ENCODE results near the gene MRI1.

DNA sequence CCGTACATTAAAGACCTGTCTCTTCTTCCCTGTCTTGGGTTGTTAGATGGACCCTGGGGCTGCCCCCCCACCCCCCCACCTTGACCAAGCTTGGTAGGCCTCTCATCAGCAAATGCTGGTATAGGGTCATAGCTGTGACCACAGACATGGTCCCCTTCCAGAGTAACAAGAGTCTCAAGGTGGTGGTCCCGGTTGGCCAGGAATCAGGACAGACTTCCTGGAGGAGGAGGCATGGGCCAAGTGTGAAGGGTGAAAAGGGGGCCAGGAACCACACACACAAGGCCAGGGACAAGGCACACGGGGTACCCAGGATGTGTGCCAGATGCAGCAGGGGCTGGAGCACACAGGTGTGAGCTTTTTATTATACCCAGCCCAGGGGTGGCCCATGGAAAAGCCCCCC, 1.1 kb upstream of the MRI1 start:
- TF ChIP-seq, protein P1, sequence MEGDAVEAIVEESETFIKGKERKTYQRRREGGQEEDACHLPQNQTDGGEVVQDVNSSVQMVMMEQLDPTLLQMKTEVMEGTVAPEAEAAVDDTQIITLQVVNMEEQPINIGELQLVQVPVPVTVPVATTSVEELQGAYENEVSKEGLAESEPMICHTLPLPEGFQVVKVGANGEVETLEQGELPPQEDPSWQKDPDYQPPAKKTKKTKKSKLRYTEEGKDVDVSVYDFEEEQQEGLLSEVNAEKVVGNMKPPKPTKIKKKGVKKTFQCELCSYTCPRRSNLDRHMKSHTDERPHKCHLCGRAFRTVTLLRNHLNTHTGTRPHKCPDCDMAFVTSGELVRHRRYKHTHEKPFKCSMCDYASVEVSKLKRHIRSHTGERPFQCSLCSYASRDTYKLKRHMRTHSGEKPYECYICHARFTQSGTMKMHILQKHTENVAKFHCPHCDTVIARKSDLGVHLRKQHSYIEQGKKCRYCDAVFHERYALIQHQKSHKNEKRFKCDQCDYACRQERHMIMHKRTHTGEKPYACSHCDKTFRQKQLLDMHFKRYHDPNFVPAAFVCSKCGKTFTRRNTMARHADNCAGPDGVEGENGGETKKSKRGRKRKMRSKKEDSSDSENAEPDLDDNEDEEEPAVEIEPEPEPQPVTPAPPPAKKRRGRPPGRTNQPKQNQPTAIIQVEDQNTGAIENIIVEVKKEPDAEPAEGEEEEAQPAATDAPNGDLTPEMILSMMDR (IDR thresholded peaks at IDR 0.05; ENCODE audit: poor library complexity, severe bottlenecking), result no peak
- TF ChIP-seq EP300 (conservative IDR thresholded peaks at IDR 0.05; ENCODE audit: poor library complexity, severe bottlenecking) (no peak), EZH2 (IDR thresholded peaks at IDR 0.05; ENCODE audit: borderline replicate concordance, insufficient read depth, low read length, poor library complexity, severe bottlenecking) (no peak)
- TF ChIP-seq, protein P2, sequence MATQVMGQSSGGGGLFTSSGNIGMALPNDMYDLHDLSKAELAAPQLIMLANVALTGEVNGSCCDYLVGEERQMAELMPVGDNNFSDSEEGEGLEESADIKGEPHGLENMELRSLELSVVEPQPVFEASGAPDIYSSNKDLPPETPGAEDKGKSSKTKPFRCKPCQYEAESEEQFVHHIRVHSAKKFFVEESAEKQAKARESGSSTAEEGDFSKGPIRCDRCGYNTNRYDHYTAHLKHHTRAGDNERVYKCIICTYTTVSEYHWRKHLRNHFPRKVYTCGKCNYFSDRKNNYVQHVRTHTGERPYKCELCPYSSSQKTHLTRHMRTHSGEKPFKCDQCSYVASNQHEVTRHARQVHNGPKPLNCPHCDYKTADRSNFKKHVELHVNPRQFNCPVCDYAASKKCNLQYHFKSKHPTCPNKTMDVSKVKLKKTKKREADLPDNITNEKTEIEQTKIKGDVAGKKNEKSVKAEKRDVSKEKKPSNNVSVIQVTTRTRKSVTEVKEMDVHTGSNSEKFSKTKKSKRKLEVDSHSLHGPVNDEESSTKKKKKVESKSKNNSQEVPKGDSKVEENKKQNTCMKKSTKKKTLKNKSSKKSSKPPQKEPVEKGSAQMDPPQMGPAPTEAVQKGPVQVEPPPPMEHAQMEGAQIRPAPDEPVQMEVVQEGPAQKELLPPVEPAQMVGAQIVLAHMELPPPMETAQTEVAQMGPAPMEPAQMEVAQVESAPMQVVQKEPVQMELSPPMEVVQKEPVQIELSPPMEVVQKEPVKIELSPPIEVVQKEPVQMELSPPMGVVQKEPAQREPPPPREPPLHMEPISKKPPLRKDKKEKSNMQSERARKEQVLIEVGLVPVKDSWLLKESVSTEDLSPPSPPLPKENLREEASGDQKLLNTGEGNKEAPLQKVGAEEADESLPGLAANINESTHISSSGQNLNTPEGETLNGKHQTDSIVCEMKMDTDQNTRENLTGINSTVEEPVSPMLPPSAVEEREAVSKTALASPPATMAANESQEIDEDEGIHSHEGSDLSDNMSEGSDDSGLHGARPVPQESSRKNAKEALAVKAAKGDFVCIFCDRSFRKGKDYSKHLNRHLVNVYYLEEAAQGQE (IDR thresholded peaks at IDR 0.05; ENCODE audit: borderline replicate concordance), result no peak

Data from neural cell (in vitro differentiated cells).